ENCODE data around the gene CD200R1.

Gene CD200R1, protein sequence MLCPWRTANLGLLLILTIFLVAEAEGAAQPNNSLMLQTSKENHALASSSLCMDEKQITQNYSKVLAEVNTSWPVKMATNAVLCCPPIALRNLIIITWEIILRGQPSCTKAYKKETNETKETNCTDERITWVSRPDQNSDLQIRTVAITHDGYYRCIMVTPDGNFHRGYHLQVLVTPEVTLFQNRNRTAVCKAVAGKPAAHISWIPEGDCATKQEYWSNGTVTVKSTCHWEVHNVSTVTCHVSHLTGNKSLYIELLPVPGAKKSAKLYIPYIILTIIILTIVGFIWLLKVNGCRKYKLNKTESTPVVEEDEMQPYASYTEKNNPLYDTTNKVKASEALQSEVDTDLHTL

DNA sequence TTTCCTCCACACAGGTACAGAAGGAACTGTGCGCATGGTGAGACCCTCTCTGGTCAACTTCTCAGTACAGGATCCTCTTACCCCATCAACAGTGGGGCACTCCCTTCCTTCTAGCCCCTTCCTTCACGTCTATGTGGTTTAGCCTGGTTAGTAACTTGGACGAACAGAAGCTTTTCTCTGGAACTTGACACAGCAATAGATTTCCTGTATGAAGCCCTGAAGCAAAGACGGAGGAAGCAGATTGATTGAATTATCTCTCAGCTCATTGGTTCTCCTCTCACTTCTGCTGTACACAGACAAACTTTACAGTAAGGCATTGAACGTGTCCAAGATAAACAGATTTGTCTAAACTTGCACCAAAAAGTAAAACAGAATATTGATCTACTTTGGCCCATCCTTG, at the start of gene CD200R1:
CD200R1 (minus strand) TSS at position 210 of the 400 bp plus-strand sequence. CDS start 246 bp downstream, outside the sequence.
- Histone ChIP-seq H3K4me1 (ENCODE audit: insufficient read depth, low read length) (no peaks in the 10 kb centered on the region), H3K9me3 (ENCODE audit: insufficient read depth, low read depth, low read length) (no peaks in the 10 kb centered on the region), H3K27me3 (ENCODE audit: insufficient read depth, low read length) (no peaks in the 10 kb centered on the region), H3K36me3 (ENCODE audit: insufficient read depth, low read depth, low read length) (no peaks in the 10 kb centered on the region), H3K27ac (ENCODE audit: low read length) (no peak within 1 kb of the TSS), H3K4me3 (ENCODE audit: low read length) (no peak within 1 kb of the TSS), H3K9ac (ENCODE audit: low read depth, low read length) (no peak within 1 kb of the TSS)

DNA sequence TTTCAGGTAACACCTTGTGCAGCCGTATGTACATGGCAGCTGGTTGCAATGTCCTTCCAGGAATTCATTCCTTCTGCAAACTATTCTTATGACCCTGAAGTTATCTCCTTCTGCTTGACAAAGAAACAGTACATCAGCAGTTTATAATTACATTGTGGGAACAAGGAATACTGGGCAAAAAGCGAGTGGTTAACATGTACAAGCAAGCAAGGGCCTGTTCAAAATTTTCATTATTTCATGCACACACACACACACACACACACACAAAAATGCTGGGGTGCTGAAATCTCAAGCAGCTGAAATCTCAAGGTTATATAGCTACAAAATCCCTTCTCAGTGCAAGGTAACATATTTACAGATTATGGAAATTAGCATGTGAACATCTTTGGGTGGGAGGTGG, 46.6 kb upstream of the CD200R1 start:
- Histone ChIP-seq H3K9ac (ENCODE audit: low read depth, low read length) (no peak overlapping the region), H3K36me3 (ENCODE audit: insufficient read depth, low read depth, low read length) (peaks cover 10% of the 10 kb centered on the region)

GRCh38 chr3:113019182-113020137, 44.6 kb upstream of the CD200R1 start:
- peak overlapping the region; percentile 95 for H3K4me3 ChIP-seq (ENCODE audit: low read length)
- peak overlapping the region; percentile 94 for H3K9ac ChIP-seq (ENCODE audit: low read depth, low read length)
- H3K36me3 ChIP-seq (ENCODE audit: insufficient read depth, low read depth, low read length) = peaks cover 30% of the 10 kb centered on the region
- H3K27ac ChIP-seq (ENCODE audit: low read length) = peak overlapping the region; percentile 77
- no peaks in the 10 kb centered on the region; the same call in 1 of the 2 replicates for H3K9me3 ChIP-seq (ENCODE audit: insufficient read depth, low read depth, low read length)
- H3K4me1 ChIP-seq (ENCODE audit: insufficient read depth, low read length) = peaks cover 8% of the 10 kb centered on the region; the same call in 1 of the 2 replicates
- no peaks in the 10 kb centered on the region for H3K27me3 ChIP-seq (ENCODE audit: insufficient read depth, low read length)

More for the DNA sequence above, 46.6 kb upstream of the CD200R1 start:
- Histone ChIP-seq H3K27ac (ENCODE audit: low read length) (no peak overlapping the region), H3K4me1 (ENCODE audit: insufficient read depth, low read length) (peaks cover 8% of the 10 kb centered on the region; the same call in 1 of the 2 replicates), H3K9me3 (ENCODE audit: insufficient read depth, low read depth, low read length) (no peaks in the 10 kb centered on the region; the same call in 1 of the 2 replicates), H3K27me3 (ENCODE audit: insufficient read depth, low read length) (no peaks in the 10 kb centered on the region), H3K4me3 (ENCODE audit: low read length) (no peak overlapping the region)

DNA sequence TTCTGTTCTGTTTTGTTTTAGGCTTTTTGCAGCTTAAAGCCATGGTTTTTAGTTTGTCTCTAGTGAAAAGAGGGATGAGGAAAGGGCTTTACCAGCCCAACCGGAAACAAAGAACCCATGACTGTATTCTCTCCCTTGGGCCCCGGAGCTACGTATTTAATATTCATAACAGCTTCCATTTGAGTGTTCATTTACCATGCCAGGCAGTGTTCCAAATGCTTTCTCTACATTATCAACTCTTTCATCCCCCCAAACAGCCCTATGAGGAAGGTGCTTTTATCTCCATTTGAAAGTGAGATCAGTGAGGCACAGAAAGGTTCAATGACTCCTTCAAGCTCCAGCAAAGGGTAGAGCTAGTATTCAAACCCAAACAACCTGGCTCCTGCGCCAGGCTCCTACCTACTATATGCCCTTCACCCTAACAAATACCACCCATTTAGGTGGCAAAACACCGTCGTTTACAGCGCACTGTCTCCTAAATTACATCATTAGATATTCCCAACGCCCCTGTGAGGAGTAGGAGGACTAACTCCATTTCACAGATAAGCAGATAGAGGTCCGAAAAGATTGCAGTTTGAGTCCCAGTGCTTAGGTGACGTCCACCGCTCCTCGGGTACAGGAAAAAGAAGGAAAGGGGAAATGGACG, 43.8 kb upstream of the CD200R1 start:
- H3K4me3 ChIP-seq (ENCODE audit: low read length) = peak overlapping the region; percentile 95
- peak overlapping the region; percentile 94 for H3K9ac ChIP-seq (ENCODE audit: low read depth, low read length)
- peak overlapping the region; percentile 77 for H3K27ac ChIP-seq (ENCODE audit: low read length)
- H3K4me1 ChIP-seq (ENCODE audit: insufficient read depth, low read length) = peaks cover 8% of the 10 kb centered on the region; the same call in 1 of the 2 replicates
- H3K9me3 ChIP-seq (ENCODE audit: insufficient read depth, low read depth, low read length) = no peaks in the 10 kb centered on the region; the same call in 1 of the 2 replicates
- peaks cover 35% of the 10 kb centered on the region for H3K36me3 ChIP-seq (ENCODE audit: insufficient read depth, low read depth, low read length)
- no peaks in the 10 kb centered on the region for H3K27me3 ChIP-seq (ENCODE audit: insufficient read depth, low read length)

- Histone ChIP-seq H3K9me3 (ENCODE audit: insufficient read depth, low read depth, low read length) (no peaks in the 10 kb centered on the region), H3K27me3 (ENCODE audit: insufficient read depth, low read length) (no peaks in the 10 kb centered on the region), H3K9ac (ENCODE audit: low read depth, low read length) (no peak overlapping the region), H3K4me3 (ENCODE audit: low read length) (no peak overlapping the region), H3K4me1 (ENCODE audit: insufficient read depth, low read length) (peaks cover 4% of the 10 kb centered on the region; the same call in 1 of the 2 replicates), H3K36me3 (ENCODE audit: insufficient read depth, low read depth, low read length) (peaks cover 86% of the 10 kb centered on the region), H3K27ac (ENCODE audit: low read length) (no peak overlapping the region)
Observed at GRCh38 chr3:113013593-113013992, 38.7 kb upstream of the CD200R1 start.

- no peak overlapping the region for H3K4me3 ChIP-seq (ENCODE audit: low read length)
- H3K9ac ChIP-seq (ENCODE audit: low read depth, low read length) = no peak overlapping the region
- peaks cover 100% of the 10 kb centered on the region for H3K36me3 ChIP-seq (ENCODE audit: insufficient read depth, low read depth, low read length)
- H3K27ac ChIP-seq (ENCODE audit: low read length) = no peak overlapping the region
- H3K9me3 ChIP-seq (ENCODE audit: insufficient read depth, low read depth, low read length) = no peaks in the 10 kb centered on the region
- H3K27me3 ChIP-seq (ENCODE audit: insufficient read depth, low read length) = no peaks in the 10 kb centered on the region
- H3K4me1 ChIP-seq (ENCODE audit: insufficient read depth, low read length) = no peaks in the 10 kb centered on the region
Observed at GRCh38 chr3:113008117-113008516, 33.2 kb upstream of the CD200R1 start.

DNA sequence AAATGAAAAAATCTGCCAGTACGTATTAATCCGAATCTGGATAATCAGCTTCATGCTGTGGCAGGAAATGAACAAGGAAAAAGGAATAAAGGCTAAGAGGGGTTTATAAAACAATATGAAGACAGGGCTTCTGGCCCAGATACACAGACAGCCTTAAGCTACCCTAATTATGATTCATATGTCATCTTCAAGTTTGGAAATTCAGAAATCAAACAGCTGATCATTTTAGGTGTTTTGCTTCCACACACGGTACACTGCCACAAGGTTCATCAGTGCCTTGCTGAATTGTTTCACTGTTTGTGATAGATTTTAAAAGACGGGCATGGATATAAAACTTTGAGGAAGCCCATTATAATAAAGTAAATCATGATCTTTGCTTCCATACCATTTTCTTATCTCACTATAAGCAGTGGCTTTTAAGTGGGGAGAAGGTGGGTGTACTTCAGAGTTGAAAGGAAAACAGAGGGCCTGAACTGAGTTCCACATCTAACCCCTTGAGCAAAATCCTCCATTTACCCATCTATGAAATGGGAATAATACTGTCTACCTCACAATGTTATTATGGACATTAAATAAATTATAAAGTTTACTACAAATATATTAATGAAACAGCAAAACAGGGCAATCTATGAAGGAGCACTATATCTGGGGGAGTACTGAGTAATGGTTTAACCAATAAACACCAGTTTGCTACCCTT, 31.6 kb upstream of the CD200R1 start:
- no peaks in the 10 kb centered on the region for H3K9me3 ChIP-seq (ENCODE audit: insufficient read depth, low read depth, low read length)
- peaks cover 4% of the 10 kb centered on the region; the same call in 1 of the 2 replicates for H3K4me1 ChIP-seq (ENCODE audit: insufficient read depth, low read length)
- peaks cover 98% of the 10 kb centered on the region for H3K36me3 ChIP-seq (ENCODE audit: insufficient read depth, low read depth, low read length)
- H3K9ac ChIP-seq (ENCODE audit: low read depth, low read length) = no peak overlapping the region
- no peaks in the 10 kb centered on the region for H3K27me3 ChIP-seq (ENCODE audit: insufficient read depth, low read length)
- H3K27ac ChIP-seq (ENCODE audit: low read length) = no peak overlapping the region
- H3K4me3 ChIP-seq (ENCODE audit: low read length) = no peak overlapping the region

- Histone ChIP-seq H3K4me1 (ENCODE audit: insufficient read depth, low read length) (peaks cover 4% of the 10 kb centered on the region; the same call in 1 of the 2 replicates), H3K4me3 (ENCODE audit: low read length) (no peak overlapping the region), H3K27me3 (ENCODE audit: insufficient read depth, low read length) (no peaks in the 10 kb centered on the region), H3K36me3 (ENCODE audit: insufficient read depth, low read depth, low read length) (peaks cover 98% of the 10 kb centered on the region), H3K9me3 (ENCODE audit: insufficient read depth, low read depth, low read length) (no peaks in the 10 kb centered on the region), H3K27ac (ENCODE audit: low read length) (no peak overlapping the region), H3K9ac (ENCODE audit: low read depth, low read length) (no peak overlapping the region)
Observed at GRCh38 chr3:113005611-113006010, 30.7 kb upstream of the CD200R1 start.

DNA sequence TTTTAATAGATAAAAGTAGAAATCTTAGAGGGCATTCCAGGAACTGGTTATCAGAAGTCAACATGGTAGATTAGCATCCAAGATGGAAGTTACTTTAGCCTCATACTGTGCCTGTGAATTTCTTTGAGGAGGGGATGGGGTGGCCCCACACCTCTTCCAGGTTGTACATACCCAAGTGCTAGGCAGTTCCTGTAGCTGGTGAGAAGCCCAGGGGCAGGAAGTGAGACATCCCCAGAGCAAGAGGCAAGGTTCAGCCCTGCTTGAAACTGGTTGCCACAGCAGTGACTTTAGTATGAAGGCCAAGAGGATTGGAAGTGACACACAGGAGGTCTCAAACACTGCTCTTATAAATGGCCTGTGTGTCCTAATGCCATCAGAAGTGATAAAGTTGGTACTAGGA, 27.8 kb upstream of the CD200R1 start:
- Histone ChIP-seq H3K27me3 (ENCODE audit: insufficient read depth, low read length) (no peaks in the 10 kb centered on the region), H3K36me3 (ENCODE audit: insufficient read depth, low read depth, low read length) (peaks cover 98% of the 10 kb centered on the region), H3K9me3 (ENCODE audit: insufficient read depth, low read depth, low read length) (no peaks in the 10 kb centered on the region), H3K9ac (ENCODE audit: low read depth, low read length) (no peak overlapping the region), H3K27ac (ENCODE audit: low read length) (no peak overlapping the region), H3K4me1 (ENCODE audit: insufficient read depth, low read length) (peaks cover 4% of the 10 kb centered on the region; the same call in 1 of the 2 replicates), H3K4me3 (ENCODE audit: low read length) (no peak overlapping the region)

DNA sequence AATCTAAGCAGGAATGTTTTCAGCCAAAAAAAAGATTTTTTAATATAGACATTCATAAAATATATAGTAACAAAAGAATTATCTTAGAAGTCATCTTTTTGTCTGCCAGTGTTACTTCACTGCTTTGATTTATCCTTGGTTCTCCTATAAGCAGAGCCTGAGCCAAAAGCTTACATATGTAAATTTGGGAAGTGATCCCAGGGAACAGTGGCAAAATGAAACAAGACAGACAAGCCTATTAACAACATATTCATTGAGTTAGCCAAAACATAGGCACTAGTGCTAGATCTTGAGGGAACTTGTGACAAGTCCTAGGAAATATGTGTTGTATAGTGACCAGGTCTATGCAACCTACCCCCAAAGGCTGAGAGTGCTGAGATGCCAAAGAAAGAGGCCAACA, 27.1 kb upstream of the CD200R1 start:
- no peak overlapping the region for H3K4me3 ChIP-seq (ENCODE audit: low read length)
- H3K36me3 ChIP-seq (ENCODE audit: insufficient read depth, low read depth, low read length) = peaks cover 97% of the 10 kb centered on the region

GRCh38 chr3:113000691-113001090, 25.8 kb upstream of the CD200R1 start:
- peaks cover 4% of the 10 kb centered on the region; the same call in 1 of the 2 replicates for H3K4me1 ChIP-seq (ENCODE audit: insufficient read depth, low read length)
- H3K4me3 ChIP-seq (ENCODE audit: low read length) = no peak overlapping the region
- peaks cover 87% of the 10 kb centered on the region for H3K36me3 ChIP-seq (ENCODE audit: insufficient read depth, low read depth, low read length)
- H3K9me3 ChIP-seq (ENCODE audit: insufficient read depth, low read depth, low read length) = no peaks in the 10 kb centered on the region
- H3K9ac ChIP-seq (ENCODE audit: low read depth, low read length) = no peak overlapping the region
- no peak overlapping the region for H3K27ac ChIP-seq (ENCODE audit: low read length)
- no peaks in the 10 kb centered on the region for H3K27me3 ChIP-seq (ENCODE audit: insufficient read depth, low read length)

More for the DNA sequence above, 27.1 kb upstream of the CD200R1 start:
- Histone ChIP-seq H3K27ac (ENCODE audit: low read length) (no peak overlapping the region), H3K4me1 (ENCODE audit: insufficient read depth, low read length) (peaks cover 4% of the 10 kb centered on the region; the same call in 1 of the 2 replicates), H3K9me3 (ENCODE audit: insufficient read depth, low read depth, low read length) (no peaks in the 10 kb centered on the region), H3K9ac (ENCODE audit: low read depth, low read length) (no peak overlapping the region), H3K27me3 (ENCODE audit: insufficient read depth, low read length) (no peaks in the 10 kb centered on the region)

Measured in iPS-20b (cell line).